HG02798 (cell line): ENCODE measurements around the gene FAM170B.

ENCODE experiments used
- ATAC-seq: cut with Tn5 transposase; IDR thresholded peaks from one replicate; pipeline ENCODE4 v1.9.1; 2021; ENCODE audit warnings: mild to moderate bottlenecking; ENCODE audit not compliant: unreplicated experiment, poor library complexity

Gene FAM170B

GRCh38 chr10:49170632-49171325, 37.0 kb upstream of the FAM170B start:
- ATAC-seq: no peak

- ATAC-seq: no peak
Measured at GRCh38 chr10:49169776-49170175, 36.0 kb upstream of the FAM170B start.

GRCh38 chr10:49168831-49169500, 35.1 kb upstream of the FAM170B start:
- no peak for ATAC-seq

- ATAC-seq: no peak
Measured at GRCh38 chr10:49168171-49168540, 34.3 kb upstream of the FAM170B start.

GRCh38 chr10:49167425-49168170, 33.8 kb upstream of the FAM170B start:
- ATAC-seq: no peak

- ATAC-seq: no peak
Measured at GRCh38 chr10:49166484-49167400, 32.9 kb upstream of the FAM170B start.

GRCh38 chr10:49165821-49166483, 32.1 kb upstream of the FAM170B start:
- ATAC-seq: no peak

- ATAC-seq: no peak
Measured at GRCh38 chr10:49165259-49165658, 31.4 kb upstream of the FAM170B start.

GRCh38 chr10:49164559-49165188, 30.9 kb upstream of the FAM170B start:
- ATAC-seq: peak; percentile 84

GRCh38 chr10:49163741-49164140, 29.9 kb upstream of the FAM170B start:
- no peak for ATAC-seq

- ATAC-seq: no peak
Measured at GRCh38 chr10:49162761-49163310, 29.0 kb upstream of the FAM170B start.

- no peak for ATAC-seq
Measured at GRCh38 chr10:49162063-49162462, 28.2 kb upstream of the FAM170B start.

- no peak for ATAC-seq
Measured at GRCh38 chr10:49161411-49161997, 27.7 kb upstream of the FAM170B start.

GRCh38 chr10:49160814-49161213, 27.0 kb upstream of the FAM170B start:
- ATAC-seq: no peak

- no peak for ATAC-seq
Measured at GRCh38 chr10:49160110-49160509, 26.3 kb upstream of the FAM170B start.

- no peak for ATAC-seq
Measured at GRCh38 chr10:49158915-49159314, 25.1 kb upstream of the FAM170B start.

GRCh38 chr10:49158404-49158803, 24.6 kb upstream of the FAM170B start:
- ATAC-seq: no peak

- ATAC-seq: no peak
Measured at GRCh38 chr10:49157229-49157628, 23.4 kb upstream of the FAM170B start.

- no peak for ATAC-seq
Measured at GRCh38 chr10:49154641-49155040, 20.8 kb upstream of the FAM170B start.
